K562 (cell line): ENCODE data around the gene EXOC4. TPM values are rescaled to one million over a fixed set of nuclear protein-coding genes. Genes with fewer than 3 reads are reported as not detected.

Source experiments
- ATAC-seq: fragments of 200-7000 bp; cut with Tn5 transposase; 3 replicates; pipeline ENCODE4 v1.9.1; 2020; ENCODE audit warnings: moderate library complexity
- BruUV-seq: library from RNA; stranded (reverse); fragments of 400-500 nt; replicated peaks from 2 replicates; lab custom pipeline; 2021; lab: Mats Ljungman, UMichigan
- CTCF ChIA-PET: fragments of 300-600 bp; formaldehyde crosslinking; extraction: SDS; loops from one replicate; lab custom pipeline; 2021; ENCODE audit warnings: low intra/inter-chr PET ratio; lab: Yijun Ruan, JAX
- POLR2A ChIA-PET: fragments of 300-600, 350-650 bp; sonication (Branson Sonifier 250); formaldehyde crosslinking; extraction: SDS; loops from one replicate; lab custom pipeline; 2021; ENCODE audit warnings: antibody characterized with exemption, inconsistent platforms; lab: Yijun Ruan, JAX
- DNase-seq, 4 experiments: peaks; one replicate each; pipeline versions ENCODE4 v3.0.0 to v3.0.0-alpha.2; 2011 to 2018; ENCODE audit warnings: low spot score in 3 of 4, mixed read lengths in 3 of 4; ENCODE audit errors: extremely low read depth in 1 of 4
- FAIRE-seq: peaks from 2 replicates; lab custom pipeline; 2011; peaks lifted over from hg19 to GRCh38; lab: Jason Lieb, UNC
- H2AFZ ChIP-seq: 2 replicates; pipeline ENCODE4 v1.6.0; 2011; ENCODE audit warnings: low read depth, low read length, control low read depth, inconsistent platforms
- H3K27ac ChIP-seq: fragments of 200-600 bp; 3 replicates; pipeline ENCODE4 v1.8.0; 2011; ENCODE audit warnings: low read depth, mild to moderate bottlenecking, control low read depth, inconsistent platforms, low read length, moderate library complexity, mixed read lengths; ENCODE audit errors: extremely low read depth
- H3K27me3 ChIP-seq, 2 experiments: fragments of 300-600 bp in 1 of 2; 2 replicates in 1 of 2; 3 replicates in 1 of 2; pipeline versions ENCODE4 v1.6.0 to v1.8.0; 2011; ENCODE audit warnings: inconsistent platforms in 2 of 2, low read length in 2 of 2, mild to moderate bottlenecking in 1 of 2, mixed read lengths in 1 of 2, moderate library complexity in 1 of 2; ENCODE audit not compliant: control insufficient read depth in 2 of 2, insufficient read depth in 2 of 2
- H3K36me3 ChIP-seq: fragments of 300-600 bp; 3 replicates; pipeline ENCODE4 v1.8.0; 2011; ENCODE audit warnings: mild to moderate bottlenecking, low read length, inconsistent platforms; ENCODE audit not compliant: control insufficient read depth, insufficient read depth
- H3K4me1 ChIP-seq, 2 experiments: fragments of 200-600 bp in 1 of 2; replicated peaks in 1 of 2; 2 replicates in 1 of 2; 3 replicates in 1 of 2; pipeline versions ENCODE4 v1.5.1 to v1.8.0; 2011; ENCODE audit warnings: inconsistent platforms in 2 of 2, low read length in 2 of 2, mild to moderate bottlenecking in 1 of 2, mixed read lengths in 1 of 2, moderate library complexity in 1 of 2; ENCODE audit not compliant: control insufficient read depth in 2 of 2, insufficient read depth in 2 of 2
- H3K4me2 ChIP-seq: 2 replicates; pipeline ENCODE4 v1.6.1; 2011; ENCODE audit warnings: low read length, control low read depth, inconsistent platforms, mixed read lengths; ENCODE audit not compliant: insufficient read depth
- H3K4me3 ChIP-seq: fragments of 200-600 bp; sonication (generic), shearing (Covaris generic); 2 replicates; pipeline ENCODE4 v1.5.1; 2016; ENCODE audit warnings: control low read depth, inconsistent platforms
- H3K79me2 ChIP-seq: fragments of 200-600 bp; 3 replicates; pipeline ENCODE4 v1.8.0; 2011; ENCODE audit warnings: low read length, inconsistent platforms; ENCODE audit not compliant: control insufficient read depth, insufficient read depth
- H3K9ac ChIP-seq, 2 experiments: 2 replicates each; pipeline versions ENCODE4 v1.6.0 to v1.6.1; 2011; ENCODE audit warnings: low read depth in 2 of 2, low read length in 2 of 2, control low read depth in 1 of 2, inconsistent platforms in 1 of 2, mild to moderate bottlenecking in 1 of 2, mixed read lengths in 1 of 2; ENCODE audit not compliant: insufficient read depth in 1 of 2
- H3K9me1 ChIP-seq: one replicate; pipeline ENCODE4 v1.6.0; 2011; ENCODE audit warnings: inconsistent platforms, mild to moderate bottlenecking, low read length, moderate library complexity; ENCODE audit not compliant: control insufficient read depth, insufficient read depth
- H3K9me3 ChIP-seq: replicated peaks from 2 replicates; pipeline ENCODE4 v1.5.1; 2011; ENCODE audit warnings: low read depth, low read length, inconsistent platforms; ENCODE audit not compliant: control insufficient read depth, insufficient read depth
- H4K20me1 ChIP-seq: replicated peaks from 2 replicates; pipeline ENCODE4 v1.6.1; 2011; ENCODE audit warnings: low read length, inconsistent platforms, mixed read lengths; ENCODE audit not compliant: control insufficient read depth, insufficient read depth
- BCOR ChIP-seq: fragments of 450-650 bp; IDR thresholded peaks from 2 replicates; pipeline ENCODE4 v1.6.1; 2016
- CEBPB ChIP-seq: fragments of 450-650 bp; IDR thresholded peaks from 2 replicates; pipeline ENCODE4 v1.6.1; 2016; ENCODE audit warnings: missing genetic modification characterization, missing compliant biosample characterization
- COPS2 ChIP-seq: fragments of 450-650 bp; conservative IDR thresholded peaks from 2 replicates; pipeline ENCODE4 v1.6.1; 2016; ENCODE audit warnings: mild to moderate bottlenecking, moderate library complexity
- HDAC8 ChIP-seq: fragments of 450-650 bp; IDR thresholded peaks from 2 replicates; pipeline ENCODE4 v1.6.1; 2016; ENCODE audit warnings: mild to moderate bottlenecking, missing genetic modification characterization, moderate library complexity, missing compliant biosample characterization
- MXD1 ChIP-seq: fragments of 250-450 bp; sonication (Bioruptor Pico); IDR thresholded peaks from 2 replicates; pipeline ENCODE4 v1.8.0; 2021; ENCODE audit warnings: borderline replicate concordance, mild to moderate bottlenecking, moderate library complexity; ENCODE audit not compliant: poor library complexity, severe bottlenecking
- MYC ChIP-seq, 2 experiments: fragments of 250-450 bp in 1 of 2; sonication (Bioruptor Pico) in 1 of 2; IDR thresholded peaks; 2 replicates each; pipeline versions ENCODE4 v1.5.1 to v1.6.1; 2012 to 2021; ENCODE audit warnings: low read depth in 2 of 2, borderline replicate concordance in 1 of 2, improper control_type of control experiment in 1 of 2, low read length in 1 of 2, mild to moderate bottlenecking in 1 of 2, moderate library complexity in 1 of 2
- TAF15 ChIP-seq: fragments of 200-400 bp; formaldehyde crosslinking; IDR thresholded peaks from 2 replicates; pipeline ENCODE4 v1.6.1; 2017; ENCODE audit warnings: mild to moderate bottlenecking, low read depth, low read length, moderate library complexity
- TEAD2 ChIP-seq: fragments of 450-650 bp; IDR thresholded peaks from 2 replicates; pipeline ENCODE4 v1.6.1; 2016; ENCODE audit warnings: missing genetic modification characterization, control low read depth, missing compliant biosample characterization
- ZNF133 ChIP-seq: fragments of 250-450 bp; sonication (Bioruptor Pico); IDR thresholded peaks from 2 replicates; pipeline ENCODE4 v1.4.0; 2020; ENCODE audit warnings: mild to moderate bottlenecking
- ZNF143 ChIP-seq: sonication (generic); formaldehyde crosslinking; IDR thresholded peaks from 2 replicates; pipeline ENCODE4 v1.9.0; 2022; ENCODE audit warnings: mild to moderate bottlenecking, missing genetic modification reagents
- ZSCAN32 ChIP-seq: fragments of 450-650 bp; formaldehyde crosslinking; IDR thresholded peaks from 2 replicates; pipeline ENCODE4 v1.4.0; 2020; ENCODE audit warnings: mild to moderate bottlenecking, moderate library complexity
- WGBS: fragments of 100-300 bp; shearing (Covaris generic); methylation state at CpG from one replicate; pipeline ENCODE4 v1.1.6; 2016; ENCODE audit warnings: low coverage, mixed read lengths; ENCODE audit not compliant: insufficient coverage; ENCODE audit errors: missing lambda C conversion rate; 5-methylcytosine and 5-hydroxymethylcytosine counted together
- in situ Hi-C: fragments of 300-500 bp; cut with MboI; formaldehyde crosslinking; loops from 4 replicates; pipeline ENCODE4 v1.15.0; 2018; ENCODE audit warnings: inconsistent platforms, mixed read lengths
- intact Hi-C: fragments of 100-400 bp; cut with micrococcal nuclease; formaldehyde crosslinking; loops from 2 replicates; pipeline ENCODE4 v1.14.2; 2022
- polyA plus RNA-seq, 8 experiments: library from polyadenylated mRNA; depleted of rRNA in 4 of 8; stranded (reverse) in 5 of 8; unstranded in 3 of 8; fragments of >200 nt; fragmentation: Nextera tagmentation in 2 of 8; fragmentation: Illumina TruSeq in 1 of 8; extraction: Ambion mirVana in 2 of 8; extraction: Trizol in 1 of 8; gene quantifications; 2 replicates each; pipeline versions ENCODE4 v1.2.1 to v1.2.3, GENCODE V29; 2011 to 2014; ENCODE audit warnings: inconsistent platforms in 1 of 8, missing spikeins in 1 of 8
- total RNA-seq, 7 experiments: library from RNA; depleted of rRNA in 6 of 7; stranded (reverse); fragments of >200 nt in 6 of 7; fragmentation: Illumina TruSeq in 2 of 7; extraction: Trizol in 2 of 7; gene quantifications; 2 replicates each; pipeline versions ENCODE4 v1.2.1 to v1.2.3, GENCODE V29; 2011 to 2021; ENCODE audit warnings: low replicate concordance in 1 of 7
- TF ChIP-seq, protein P1 (sequence below): sonication (generic); formaldehyde crosslinking; IDR thresholded peaks from 2 replicates; pipeline ENCODE4 v1.9.0; 2022; ENCODE audit warnings: mild to moderate bottlenecking, missing genetic modification reagents
- TF ChIP-seq, protein P2 (sequence below): fragments of 250-450 bp; sonication (Bioruptor Pico); IDR thresholded peaks from 2 replicates; pipeline ENCODE4 v1.8.0; 2022; ENCODE audit warnings: inconsistent platforms

The EXOC4 gene
- total and polyA plus RNA-seq, 9 of the 15 experiments (the other 6 are each of a cell fraction or from before 2014, with no cell fraction given): 18.5 to 73.1 (median 46.6) TPM

DNA sequence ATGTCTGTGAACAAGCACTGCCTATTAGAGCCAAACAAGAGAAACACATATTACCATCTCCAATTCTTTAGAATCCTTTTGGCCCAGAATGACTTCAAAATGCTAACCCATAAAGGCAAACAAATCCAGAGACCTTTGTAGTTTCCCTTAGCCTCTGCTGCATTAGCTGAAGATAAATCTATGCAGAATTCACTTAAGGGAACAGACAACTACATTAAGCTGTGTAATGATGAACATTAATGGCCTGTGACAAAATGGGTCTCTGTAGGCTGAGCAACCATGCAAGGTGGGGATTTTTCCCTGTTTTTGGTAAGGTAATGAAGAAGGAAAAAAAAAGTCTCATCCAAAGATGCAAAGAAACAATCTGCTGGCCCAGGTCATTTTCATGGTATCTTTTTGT lies 411.6 kb downstream of the EXOC4 start:
- no peak for DNase-seq
- BruUV-seq: no TSS peak
- no peak overlapping the region for H3K4me3 ChIP-seq
- intact Hi-C loops: no loop called here
- no peaks in the 10 kb centered on the region for H4K20me1 ChIP-seq
- no peaks in the 10 kb centered on the region for H3K9me3 ChIP-seq
- ATAC-seq: no peak
- no peaks in the 10 kb centered on the region for H3K4me1 ChIP-seq
- no peaks in the 10 kb centered on the region for H3K79me2 ChIP-seq
- ChIA-PET POLR2A (no interaction called here), CTCF (no interaction called here)
- FAIRE-seq: no peak
- no peak overlapping the region for H3K9ac ChIP-seq
- no peak overlapping the region for H2AFZ ChIP-seq
- no peaks in the 10 kb centered on the region for H3K36me3 ChIP-seq
- no peak for TF ChIP-seq MYC (IDR thresholded peaks at IDR 0.05; ENCODE audit: low read depth, low read length)
- no peak for TF ChIP-seq MYC (CRISPR knock-in tag; IDR thresholded peaks at IDR 0.05; ENCODE audit: borderline replicate concordance, low read depth)
- TF ChIP-seq, protein P1, sequence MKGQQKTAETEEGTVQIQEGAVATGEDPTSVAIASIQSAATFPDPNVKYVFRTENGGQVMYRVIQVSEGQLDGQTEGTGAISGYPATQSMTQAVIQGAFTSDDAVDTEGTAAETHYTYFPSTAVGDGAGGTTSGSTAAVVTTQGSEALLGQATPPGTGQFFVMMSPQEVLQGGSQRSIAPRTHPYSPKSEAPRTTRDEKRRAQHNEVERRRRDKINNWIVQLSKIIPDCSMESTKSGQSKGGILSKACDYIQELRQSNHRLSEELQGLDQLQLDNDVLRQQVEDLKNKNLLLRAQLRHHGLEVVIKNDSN: no peak
- no peaks in the 10 kb centered on the region for H3K9me1 ChIP-seq
- no peak overlapping the region for H3K27ac ChIP-seq
- no peak overlapping the region for H3K4me2 ChIP-seq
- H3K27me3 ChIP-seq: no peaks in the 10 kb centered on the region
- in situ Hi-C loops: no loop called here

DNA sequence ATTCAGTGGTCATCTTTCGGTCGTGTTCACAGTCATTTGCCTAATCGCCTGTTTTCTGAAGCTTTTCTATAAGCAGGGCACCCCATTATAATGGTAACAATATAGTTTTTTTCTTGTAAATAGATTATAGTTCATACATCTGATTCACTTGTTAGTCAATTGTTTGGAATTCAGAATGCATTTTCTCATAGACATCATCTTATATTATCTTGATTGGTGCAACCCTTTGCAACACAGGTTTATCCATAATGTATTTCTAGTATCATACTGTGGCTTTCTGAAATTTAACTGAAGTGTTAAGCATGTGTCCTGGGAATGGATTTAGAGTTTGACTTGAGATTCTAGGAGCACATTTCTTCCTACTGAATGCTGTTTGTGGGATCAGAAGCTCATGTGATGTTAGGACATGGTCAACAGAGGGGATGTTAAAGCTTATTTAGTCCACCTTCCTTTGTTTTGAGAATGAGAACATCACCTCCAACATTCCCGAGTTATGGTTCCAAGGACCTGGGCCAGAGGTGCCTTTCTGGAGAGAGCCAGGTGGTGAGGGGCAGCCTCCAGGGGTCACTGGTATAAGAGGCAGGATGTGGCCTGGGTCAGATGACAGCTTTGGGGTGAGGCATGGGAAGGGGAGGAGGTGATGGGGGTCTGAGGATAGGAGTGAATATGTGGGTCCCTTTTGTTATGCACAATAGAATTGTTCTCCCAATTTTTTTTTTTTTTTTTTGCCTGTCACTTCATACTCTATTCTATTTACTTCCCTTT lies 415.6 kb downstream of the EXOC4 start:
- CTCF ChIA-PET: no interaction called here
- WGBS: 48% methylated on average over 4 of the region's 4 CpGs
- in situ Hi-C loops: no loop called here
- no peak for TF ChIP-seq BCOR
- no peak for TF ChIP-seq ZNF143 (CRISPR knock-in tag)
- TF ChIP-seq ZNF133 (CRISPR knock-in tag): no peak
- TF ChIP-seq, protein P2, sequence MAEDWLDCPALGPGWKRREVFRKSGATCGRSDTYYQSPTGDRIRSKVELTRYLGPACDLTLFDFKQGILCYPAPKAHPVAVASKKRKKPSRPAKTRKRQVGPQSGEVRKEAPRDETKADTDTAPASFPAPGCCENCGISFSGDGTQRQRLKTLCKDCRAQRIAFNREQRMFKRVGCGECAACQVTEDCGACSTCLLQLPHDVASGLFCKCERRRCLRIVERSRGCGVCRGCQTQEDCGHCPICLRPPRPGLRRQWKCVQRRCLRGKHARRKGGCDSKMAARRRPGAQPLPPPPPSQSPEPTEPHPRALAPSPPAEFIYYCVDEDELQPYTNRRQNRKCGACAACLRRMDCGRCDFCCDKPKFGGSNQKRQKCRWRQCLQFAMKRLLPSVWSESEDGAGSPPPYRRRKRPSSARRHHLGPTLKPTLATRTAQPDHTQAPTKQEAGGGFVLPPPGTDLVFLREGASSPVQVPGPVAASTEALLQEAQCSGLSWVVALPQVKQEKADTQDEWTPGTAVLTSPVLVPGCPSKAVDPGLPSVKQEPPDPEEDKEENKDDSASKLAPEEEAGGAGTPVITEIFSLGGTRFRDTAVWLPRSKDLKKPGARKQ (CRISPR knock-in tag): no peak
- TF ChIP-seq ZSCAN32 (CRISPR knock-in tag): no peak
- no peak for TF ChIP-seq CEBPB (tag)
- no peak for TF ChIP-seq COPS2
- TF ChIP-seq MXD1: no peak
- TF ChIP-seq TAF15: no peak
- TF ChIP-seq HDAC8 (tag): no peak
- TF ChIP-seq TEAD2: no peak

More for the DNA sequence above, 415.6 kb downstream of the EXOC4 start:
- Histone ChIP-seq H3K4me3 (no peak overlapping the region), H3K36me3 (no peaks in the 10 kb centered on the region), H4K20me1 (no peaks in the 10 kb centered on the region), H3K4me1 (no peaks in the 10 kb centered on the region), H3K79me2 (no peaks in the 10 kb centered on the region), H3K9ac (no peak overlapping the region), H3K27me3 (no peaks in the 10 kb centered on the region), H3K9me1 (no peaks in the 10 kb centered on the region), H3K9me3 (no peaks in the 10 kb centered on the region), H3K27ac (no peak overlapping the region), H3K4me2 (no peak overlapping the region), H2AFZ (no peak overlapping the region)
- FAIRE-seq (no peak), DNase-seq (no peak), ATAC-seq (no peak)
- POLR2A ChIA-PET: interaction anchor here (1.6 kb wide), 1 partner anchor 13 kb away, joined by 4 read pairs; no protein-coding TSS in a partner anchor
- BruUV-seq: no TSS peak
- intact Hi-C loops: no loop called here
